ENCODE data around the gene NDEL1.

The NDEL1 gene

GRCh38 chr17:8469964-8470363 lies 34.3 kb downstream of the NDEL1 start:
- peaks cover 40% of the 10 kb centered on the region for H3K36me3 ChIP-seq (ENCODE audit: control insufficient read depth, low read length)
- H3K9me3 ChIP-seq (ENCODE audit: control insufficient read depth, insufficient read depth, low read length), result no peaks in the 10 kb centered on the region
- H3K4me3 ChIP-seq (ENCODE audit: low read length), result no peak overlapping the region
- TF ChIP-seq EZH2phosphoT487 (IDR thresholded peaks at IDR 0.05; ENCODE audit: borderline replicate concordance, low read length) (no peak), CTCF (IDR thresholded peaks at IDR 0.05; ENCODE audit: low read depth, low read length, poor library complexity, severe bottlenecking) (no peak)
- H3K4me2 ChIP-seq (ENCODE audit: low read length), result no peak overlapping the region
- no peaks in the 10 kb centered on the region for H3F3A ChIP-seq (ENCODE audit: control insufficient read depth, insufficient read depth)
- no peak overlapping the region for H3K27ac ChIP-seq (ENCODE audit: low read depth, low read length)
- H3K9me2 ChIP-seq (replicated peaks; ENCODE audit: control insufficient read depth, low read length), result no peaks in the 10 kb centered on the region
- H4K20me1 ChIP-seq (ENCODE audit: control insufficient read depth, insufficient read depth, low read depth, low read length), result no peaks in the 10 kb centered on the region
- H3K27me3 ChIP-seq (ENCODE audit: control insufficient read depth, low read length), result no peaks in the 10 kb centered on the region
- H3K4me1 ChIP-seq (ENCODE audit: control insufficient read depth, low read length), result no peaks in the 10 kb centered on the region
- peaks cover 6% of the 10 kb centered on the region for H3K79me2 ChIP-seq (ENCODE audit: control insufficient read depth, low read length)

DNA sequence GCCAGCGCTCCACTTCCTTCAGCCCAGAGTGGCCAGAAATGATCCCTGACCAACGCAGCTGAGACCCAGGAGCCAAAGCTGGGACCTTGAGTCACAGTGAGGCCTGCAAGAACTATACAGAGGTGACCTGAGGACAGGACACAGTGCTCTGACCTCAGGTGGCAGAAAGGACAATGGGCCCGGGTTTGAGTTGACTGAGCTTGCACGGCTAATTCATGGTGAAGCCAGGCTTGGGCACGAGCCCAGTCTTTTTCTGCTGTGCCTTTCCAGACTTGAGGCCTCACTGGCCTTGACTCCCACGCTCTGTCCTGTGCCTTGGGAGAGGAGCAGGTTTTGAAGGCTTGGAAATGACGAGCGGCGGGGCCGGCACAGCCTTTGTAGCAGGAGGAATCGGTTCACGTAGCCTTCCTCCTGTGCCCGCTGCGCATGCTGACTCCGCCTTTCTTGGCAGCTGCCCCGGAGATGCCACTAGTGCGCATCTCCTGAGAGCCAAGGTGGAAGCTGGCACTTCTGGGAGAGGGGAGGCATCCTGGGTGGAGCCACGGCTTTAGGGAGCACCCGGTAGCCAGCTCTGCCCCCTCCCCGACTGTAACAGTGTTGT lies 34.9 kb downstream of the NDEL1 start:
- Histone ChIP-seq H3K4me3 (ENCODE audit: low read length) (no peak overlapping the region), H3K4me1 (ENCODE audit: control insufficient read depth, low read length) (no peaks in the 10 kb centered on the region), H3K4me2 (ENCODE audit: low read length) (no peak overlapping the region), H3K79me2 (ENCODE audit: control insufficient read depth, low read length) (peaks cover under 1% of the 10 kb centered on the region; the same call in 1 of the 2 replicates), H3F3A (ENCODE audit: control insufficient read depth, insufficient read depth) (no peaks in the 10 kb centered on the region), H3K27me3 (ENCODE audit: control insufficient read depth, low read length) (no peaks in the 10 kb centered on the region), H3K36me3 (ENCODE audit: control insufficient read depth, low read length) (peaks cover 43% of the 10 kb centered on the region), H3K9me2 (replicated peaks; ENCODE audit: control insufficient read depth, low read length) (no peaks in the 10 kb centered on the region), H3K27ac (ENCODE audit: low read depth, low read length) (no peak overlapping the region), H3K9me3 (ENCODE audit: control insufficient read depth, insufficient read depth, low read length) (no peaks in the 10 kb centered on the region), H4K20me1 (ENCODE audit: control insufficient read depth, insufficient read depth, low read depth, low read length) (no peaks in the 10 kb centered on the region)
- no peak for TF ChIP-seq CTCF (IDR thresholded peaks at IDR 0.05; ENCODE audit: low read depth, low read length, poor library complexity, severe bottlenecking)
- no peak for TF ChIP-seq EZH2phosphoT487 (IDR thresholded peaks at IDR 0.05; ENCODE audit: borderline replicate concordance, low read length)

DNA sequence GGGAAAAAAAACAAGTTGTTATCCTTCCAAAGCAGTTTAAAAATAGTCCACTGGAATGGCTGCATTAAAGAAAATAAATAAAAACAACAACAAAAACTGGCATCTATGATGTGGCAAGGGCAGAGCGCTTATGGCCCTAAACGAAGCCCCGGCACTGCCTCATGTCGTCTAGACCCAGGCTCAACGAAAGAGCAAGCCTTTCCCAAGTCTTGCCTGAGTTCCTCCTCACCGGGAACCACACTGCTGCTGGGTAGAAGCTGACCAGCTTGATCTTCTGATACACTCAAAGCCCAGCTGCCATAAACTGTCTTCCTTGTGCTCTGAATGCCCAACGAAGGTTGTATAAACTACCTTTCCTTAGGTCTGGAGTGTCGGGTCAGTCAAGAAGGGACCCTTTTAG lies 37.0 kb downstream of the NDEL1 start:
- no peaks in the 10 kb centered on the region for H3K9me2 ChIP-seq (replicated peaks; ENCODE audit: control insufficient read depth, low read length)
- no peaks in the 10 kb centered on the region for H3K4me1 ChIP-seq (ENCODE audit: control insufficient read depth, low read length)
- no peaks in the 10 kb centered on the region for H3K27me3 ChIP-seq (ENCODE audit: control insufficient read depth, low read length)
- H4K20me1 ChIP-seq (ENCODE audit: control insufficient read depth, insufficient read depth, low read depth, low read length), result no peaks in the 10 kb centered on the region
- no peak for TF ChIP-seq CTCF (IDR thresholded peaks at IDR 0.05; ENCODE audit: low read depth, low read length, poor library complexity, severe bottlenecking)
- TF ChIP-seq EZH2phosphoT487 (IDR thresholded peaks at IDR 0.05; ENCODE audit: borderline replicate concordance, low read length), result no peak
- no peak overlapping the region for H3K27ac ChIP-seq (ENCODE audit: low read depth, low read length)
- peaks cover 49% of the 10 kb centered on the region for H3K36me3 ChIP-seq (ENCODE audit: control insufficient read depth, low read length)
- no peaks in the 10 kb centered on the region for H3K79me2 ChIP-seq (ENCODE audit: control insufficient read depth, low read length)
- H3K4me3 ChIP-seq (ENCODE audit: low read length), result no peak overlapping the region
- no peak overlapping the region for H3K4me2 ChIP-seq (ENCODE audit: low read length)
- no peaks in the 10 kb centered on the region for H3K9me3 ChIP-seq (ENCODE audit: control insufficient read depth, insufficient read depth, low read length)
- no peaks in the 10 kb centered on the region for H3F3A ChIP-seq (ENCODE audit: control insufficient read depth, insufficient read depth)

Data from DOHH2 (cell line).